Eye (tissue), 1 donor: ENCODE results near the gene TAS2R38.
"Not testable (repeated sequence)": the region's sequence is repeated elsewhere in the genome, so short reads cannot be mapped to it uniquely, and the experiment has no call there.

Source experiments
- DNase-seq: peaks from one replicate; pipeline ENCODE4 v3.0.0-alpha.2; 2015

TAS2R38 gene

GRCh38 chr7:141973673-141974072 is at the start of gene TAS2R38:
TAS2R38 (minus strand) TSS chr7:141973773; CDS start chr7:141973689, 84 bp downstream.
- DNase-seq, result no peak

GRCh38 chr7:142018154-142018553 is 44.6 kb upstream of the TAS2R38 start:
- DNase-seq, result no peak

- no peak for DNase-seq
Measured at GRCh38 chr7:142017451-142017850, 43.9 kb upstream of the TAS2R38 start.

- DNase-seq, result no peak
Measured at GRCh38 chr7:142012825-142013511, 39.4 kb upstream of the TAS2R38 start.

- DNase-seq, result no peak
Measured at GRCh38 chr7:142010952-142011548, 37.5 kb upstream of the TAS2R38 start.

GRCh38 chr7:142009187-142009586 is 35.6 kb upstream of the TAS2R38 start:
- no peak for DNase-seq

GRCh38 chr7:142006577-142006976 is 33.0 kb upstream of the TAS2R38 start:
- DNase-seq, result no peak

GRCh38 chr7:142002179-142002578 is 28.6 kb upstream of the TAS2R38 start:
- DNase-seq, result no peak

GRCh38 chr7:142001163-142001874 is 27.7 kb upstream of the TAS2R38 start:
- DNase-seq, result no peak

- no peak for DNase-seq
Measured at GRCh38 chr7:142000244-142000643, 26.7 kb upstream of the TAS2R38 start.

- DNase-seq, result no peak
Measured at GRCh38 chr7:141999058-141999623, 25.6 kb upstream of the TAS2R38 start.

GRCh38 chr7:141993354-141993753 is 19.8 kb upstream of the TAS2R38 start:
- DNase-seq, result no peak

GRCh38 chr7:141992688-141993087 is 19.1 kb upstream of the TAS2R38 start:
- no peak for DNase-seq

- no peak for DNase-seq
Measured at GRCh38 chr7:141992156-141992555, 18.6 kb upstream of the TAS2R38 start.

GRCh38 chr7:141991140-141991539 is 17.6 kb upstream of the TAS2R38 start:
- DNase-seq, result no peak

- DNase-seq, result no peak
Measured at GRCh38 chr7:141990011-141990725, 16.6 kb upstream of the TAS2R38 start.

- not testable (repeated sequence) for DNase-seq
Measured at GRCh38 chr7:141987803-141988202, 14.2 kb upstream of the TAS2R38 start.

- DNase-seq, result no peak
Measured at GRCh38 chr7:141986923-141987322, 13.3 kb upstream of the TAS2R38 start.

- not testable (repeated sequence) for DNase-seq
Measured at GRCh38 chr7:141985926-141986325, 12.4 kb upstream of the TAS2R38 start.

GRCh38 chr7:141979568-141979967 is 6.0 kb upstream of the TAS2R38 start:
- DNase-seq, result no peak

- no peak for DNase-seq
Measured at GRCh38 chr7:141978351-141978750, 4.8 kb upstream of the TAS2R38 start.

- no peak for DNase-seq
Measured at GRCh38 chr7:141976524-141977245, 3.1 kb upstream of the TAS2R38 start.
